Bronchial epithelial cell (primary cell): ENCODE data around the gene KCNIP1. TPM values are rescaled to one million over a fixed set of nuclear protein-coding genes. Genes with fewer than 3 reads are reported as not detected.

Experiments used
- DNase-seq: peaks from one replicate; pipeline ENCODE4 v3.0.0-alpha.2; 2010; ENCODE audit warnings: low read depth
- FAIRE-seq: peaks from 2 replicates; lab custom pipeline; 2011; peaks lifted over from hg19 to GRCh38; lab: Jason Lieb, UNC
- H3K27me3 ChIP-seq: 2 replicates; pipeline ENCODE4 v1.5.1; 2011; ENCODE audit warnings: low read length; ENCODE audit not compliant: control insufficient read depth, insufficient read depth
- H3K36me3 ChIP-seq: 2 replicates; pipeline ENCODE4 v1.5.1; 2011; ENCODE audit warnings: low read length; ENCODE audit not compliant: control insufficient read depth, insufficient read depth
- H3K4me3 ChIP-seq: 2 replicates; pipeline ENCODE4 v1.5.1; 2011; ENCODE audit warnings: mild to moderate bottlenecking, low read depth, low read length, control low read depth
- total RNA-seq: library from RNA; depleted of rRNA; stranded (reverse); fragments of >200 nt; gene quantifications from 2 replicates; pipeline ENCODE4 v1.2.1, GENCODE V29; 2014
- TF ChIP-seq, protein P1 (sequence below): IDR thresholded peaks from 2 replicates; pipeline ENCODE4 v1.5.1; 2011; ENCODE audit warnings: mild to moderate bottlenecking, moderate library complexity, low read length, control low read depth, inconsistent platforms; ENCODE audit not compliant: insufficient read depth, severe bottlenecking

Gene KCNIP1
- total RNA-seq, 1 donor from 2014 or later, result under 0.01 TPM

DNA sequence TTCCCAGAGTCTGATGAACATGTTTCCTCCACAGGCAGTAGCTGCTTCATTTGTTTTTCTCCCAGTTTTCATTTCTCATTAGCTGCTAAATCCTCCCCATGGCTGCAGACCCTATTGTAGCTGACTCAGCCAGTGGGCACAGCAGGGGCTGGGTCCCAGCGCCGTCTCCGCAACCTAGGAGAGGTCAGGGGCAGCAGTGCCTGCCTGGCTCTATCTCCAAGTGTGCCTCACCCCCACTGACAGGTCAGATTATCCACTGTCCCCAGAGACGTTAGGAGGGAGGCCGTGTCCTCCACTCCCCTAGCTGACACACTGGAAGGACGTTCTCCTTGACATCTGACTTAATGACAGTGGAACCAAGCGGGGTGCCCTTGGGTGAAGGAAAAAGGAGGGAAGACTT lies 31.1 kb downstream of the KCNIP1 start:
- no peaks in the 10 kb centered on the region for H3K36me3 ChIP-seq
- no peak overlapping the region for H3K4me3 ChIP-seq
- TF ChIP-seq, protein P1, sequence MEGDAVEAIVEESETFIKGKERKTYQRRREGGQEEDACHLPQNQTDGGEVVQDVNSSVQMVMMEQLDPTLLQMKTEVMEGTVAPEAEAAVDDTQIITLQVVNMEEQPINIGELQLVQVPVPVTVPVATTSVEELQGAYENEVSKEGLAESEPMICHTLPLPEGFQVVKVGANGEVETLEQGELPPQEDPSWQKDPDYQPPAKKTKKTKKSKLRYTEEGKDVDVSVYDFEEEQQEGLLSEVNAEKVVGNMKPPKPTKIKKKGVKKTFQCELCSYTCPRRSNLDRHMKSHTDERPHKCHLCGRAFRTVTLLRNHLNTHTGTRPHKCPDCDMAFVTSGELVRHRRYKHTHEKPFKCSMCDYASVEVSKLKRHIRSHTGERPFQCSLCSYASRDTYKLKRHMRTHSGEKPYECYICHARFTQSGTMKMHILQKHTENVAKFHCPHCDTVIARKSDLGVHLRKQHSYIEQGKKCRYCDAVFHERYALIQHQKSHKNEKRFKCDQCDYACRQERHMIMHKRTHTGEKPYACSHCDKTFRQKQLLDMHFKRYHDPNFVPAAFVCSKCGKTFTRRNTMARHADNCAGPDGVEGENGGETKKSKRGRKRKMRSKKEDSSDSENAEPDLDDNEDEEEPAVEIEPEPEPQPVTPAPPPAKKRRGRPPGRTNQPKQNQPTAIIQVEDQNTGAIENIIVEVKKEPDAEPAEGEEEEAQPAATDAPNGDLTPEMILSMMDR, result no peak
- FAIRE-seq (no peak), DNase-seq (no peak)
- no peaks in the 10 kb centered on the region for H3K27me3 ChIP-seq

DNA sequence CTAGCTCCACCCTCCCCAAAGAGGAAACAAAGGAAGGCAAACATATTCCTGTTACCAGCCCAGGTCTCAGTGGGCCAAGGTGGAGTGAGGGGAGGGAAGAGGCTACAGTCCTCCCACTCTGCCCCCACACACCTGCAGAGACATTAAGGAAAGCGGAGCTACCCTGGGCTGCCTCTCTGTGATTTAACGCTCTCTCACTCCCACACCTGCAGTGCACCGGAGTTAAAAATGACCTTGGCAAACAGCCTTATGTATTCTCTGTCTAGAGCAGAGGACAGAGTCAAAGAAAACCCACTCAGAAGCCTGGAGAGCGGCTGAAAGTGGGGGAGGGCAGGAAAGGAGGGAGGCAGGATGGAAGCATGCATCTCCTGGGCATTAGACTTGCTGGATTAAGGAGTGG lies 32.7 kb downstream of the KCNIP1 start:
- Histone ChIP-seq H3K27me3 (no peaks in the 10 kb centered on the region), H3K36me3 (no peaks in the 10 kb centered on the region), H3K4me3 (no peak overlapping the region)
- no peak for DNase-seq
- no peak for FAIRE-seq
- TF ChIP-seq, protein P1, result no peak

DNA sequence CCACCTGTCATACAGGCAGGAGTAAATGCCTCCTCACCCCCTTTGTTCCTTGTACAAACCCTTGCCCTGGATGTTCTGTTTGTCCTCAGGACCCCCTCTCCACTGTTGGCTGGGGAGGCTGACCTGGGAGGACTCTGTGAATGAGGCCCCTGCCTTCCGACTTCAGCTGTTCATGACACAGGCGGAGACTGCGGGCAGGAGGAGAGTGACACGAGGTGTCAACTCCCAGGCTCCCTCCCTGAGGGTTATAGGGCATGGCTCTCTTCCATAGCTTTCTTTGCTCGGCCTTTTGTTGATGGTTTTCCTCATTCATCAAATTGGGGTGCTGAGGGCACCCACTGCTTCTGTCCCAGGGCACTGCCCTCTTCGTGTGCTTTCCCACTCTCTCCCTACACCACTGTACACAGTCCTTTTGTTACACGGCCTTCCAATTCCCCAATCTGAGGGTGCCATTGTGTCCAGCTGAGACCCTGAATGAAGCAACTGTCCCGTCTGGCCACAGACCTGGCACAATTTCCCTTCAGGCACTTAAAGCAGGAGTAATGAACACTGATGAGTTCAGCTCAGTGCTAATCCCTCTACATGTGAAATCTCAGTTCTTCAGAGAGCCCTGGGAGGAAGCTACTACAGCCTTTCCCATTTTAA lies 33.8 kb downstream of the KCNIP1 start:
- no peaks in the 10 kb centered on the region for H3K27me3 ChIP-seq
- FAIRE-seq (no peak), DNase-seq (no peak)
- no peaks in the 10 kb centered on the region for H3K36me3 ChIP-seq
- H3K4me3 ChIP-seq, result no peak overlapping the region
- TF ChIP-seq, protein P1, result no peak

DNA sequence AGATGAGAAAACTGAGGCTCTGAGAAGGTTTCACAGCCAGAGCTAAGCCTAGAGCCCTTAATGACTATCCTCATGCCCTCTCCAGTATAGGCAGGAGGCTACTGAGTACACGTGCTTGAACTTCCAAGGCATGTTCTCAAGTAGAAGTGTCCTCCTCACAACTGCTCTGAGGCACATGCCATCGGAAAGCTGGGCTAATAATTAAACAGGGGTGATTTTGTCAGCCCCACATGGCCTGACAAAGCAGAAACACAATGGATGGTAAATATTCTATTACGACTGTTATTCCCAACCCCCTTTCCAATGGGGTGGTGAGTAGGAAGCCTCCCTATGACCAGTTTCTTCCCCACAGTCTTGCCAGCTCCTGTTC lies 34.3 kb downstream of the KCNIP1 start:
- Histone ChIP-seq H3K4me3 (no peak overlapping the region), H3K27me3 (no peaks in the 10 kb centered on the region), H3K36me3 (no peaks in the 10 kb centered on the region)
- DNase-seq, result no peak
- TF ChIP-seq, protein P1, result no peak
- no peak for FAIRE-seq

DNA sequence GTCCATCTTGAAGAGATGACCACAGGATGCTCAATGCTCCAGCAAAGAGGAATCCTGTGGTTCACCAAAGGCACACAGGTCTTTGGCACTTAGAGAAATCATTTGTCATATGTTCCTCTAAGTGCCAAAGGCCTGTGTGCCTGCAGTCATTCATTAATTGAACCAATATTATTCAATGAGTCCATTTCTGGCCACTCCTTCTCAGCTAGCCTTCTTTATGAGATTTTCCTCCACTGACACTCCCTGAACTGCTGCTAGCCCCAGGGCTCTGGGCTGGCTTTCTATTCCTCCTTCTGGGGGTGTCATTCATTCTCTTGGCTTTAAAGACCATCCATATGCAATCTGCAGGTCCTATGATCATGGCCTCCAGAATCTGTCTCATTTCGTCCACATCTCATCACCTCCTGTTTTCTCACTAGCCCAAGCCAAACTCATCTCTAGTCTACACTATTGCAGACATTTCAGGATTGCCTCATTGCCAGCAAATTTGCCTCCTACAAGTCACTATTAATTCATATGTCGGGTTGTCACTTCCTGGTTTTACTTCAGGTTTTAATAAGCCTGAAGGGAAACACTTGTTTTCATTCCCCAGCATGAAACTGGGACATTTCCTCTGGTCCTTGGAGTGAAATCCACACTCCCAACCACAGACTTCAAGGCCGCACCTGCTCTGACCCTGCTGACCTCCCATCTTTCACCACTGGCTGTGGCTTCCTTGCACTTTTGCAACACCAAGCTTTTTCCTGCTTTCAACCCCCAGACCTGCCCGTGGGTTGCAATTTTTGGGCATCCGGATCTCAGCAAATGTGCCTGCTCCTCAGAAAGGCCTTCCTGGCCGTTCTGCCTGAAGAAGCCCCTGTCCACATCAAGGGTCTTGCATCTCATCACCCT lies 35.1 kb downstream of the KCNIP1 start:
- no peak for DNase-seq
- H3K27me3 ChIP-seq, result no peaks in the 10 kb centered on the region
- no peaks in the 10 kb centered on the region for H3K36me3 ChIP-seq
- no peak overlapping the region for H3K4me3 ChIP-seq
- FAIRE-seq, result no peak
- TF ChIP-seq, protein P1, result no peak
